Medulla oblongata (tissue), 1 donor: ENCODE data around the gene ROBO1.

Experiments
- DNase-seq: peaks from one replicate; pipeline ENCODE4 v3.0.0-alpha.2; 2015; ENCODE audit errors: extremely low spot score

The ROBO1 gene

DNA sequence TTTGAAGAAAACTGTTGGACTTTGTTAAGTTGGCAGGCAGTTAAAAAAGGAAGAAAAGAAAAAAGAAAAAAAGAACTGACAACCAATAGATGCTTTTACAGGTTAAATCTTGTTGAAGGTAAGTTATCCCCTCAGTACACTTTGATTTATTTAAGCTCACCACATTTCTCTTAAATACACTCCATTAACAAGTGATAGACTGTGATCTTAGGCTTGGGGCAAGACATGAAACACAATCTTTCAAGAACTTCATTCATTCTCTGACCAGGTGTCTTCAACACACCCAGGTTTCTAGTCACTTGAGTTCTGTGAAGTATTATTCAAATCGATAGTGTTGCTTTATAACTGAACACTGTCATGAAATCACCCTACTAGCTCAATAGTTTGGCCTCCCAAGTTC lies 751.9 kb downstream of the ROBO1 start:
- DNase-seq = no peak

DNA sequence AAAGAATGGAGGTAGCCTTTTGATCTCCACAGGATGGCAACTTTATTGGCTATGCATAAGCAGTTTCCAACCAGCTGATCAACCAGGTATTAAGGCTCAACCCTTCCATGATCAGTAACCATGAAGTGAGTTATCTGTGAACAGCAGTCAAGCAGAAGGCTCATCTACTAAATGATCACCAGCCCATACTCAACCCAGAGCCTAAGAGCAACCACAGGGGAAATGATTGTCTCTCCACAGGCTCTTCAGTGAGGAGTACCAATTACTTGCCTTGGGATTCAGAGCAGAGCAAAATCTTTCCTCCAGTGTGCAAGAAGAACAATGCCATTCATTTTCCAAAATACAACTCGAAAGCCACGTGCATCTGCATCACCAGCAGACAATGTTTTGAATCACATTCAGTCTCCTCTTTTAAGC lies 754.8 kb downstream of the ROBO1 start:
- DNase-seq = peak; percentile 76

DNA sequence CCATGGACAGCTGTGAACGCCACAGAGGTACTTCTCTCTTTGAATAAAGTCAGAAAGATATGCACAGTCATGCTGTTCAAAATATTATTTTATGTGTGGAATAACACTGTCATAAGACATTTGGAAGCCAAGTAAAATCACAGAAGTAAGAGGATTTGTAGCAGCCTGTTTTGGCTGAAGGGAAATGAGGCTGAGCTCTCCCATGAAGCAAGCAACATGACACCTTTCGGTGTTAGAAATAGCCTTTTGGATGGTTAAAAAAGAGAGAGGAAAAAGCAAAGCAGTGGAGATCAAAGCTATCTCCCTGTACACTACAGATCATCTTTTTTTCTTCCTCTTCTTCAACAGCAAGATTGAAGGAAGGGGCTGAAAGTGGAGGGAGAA lies 755.3 kb downstream of the ROBO1 start:
- no peak for DNase-seq

DNA sequence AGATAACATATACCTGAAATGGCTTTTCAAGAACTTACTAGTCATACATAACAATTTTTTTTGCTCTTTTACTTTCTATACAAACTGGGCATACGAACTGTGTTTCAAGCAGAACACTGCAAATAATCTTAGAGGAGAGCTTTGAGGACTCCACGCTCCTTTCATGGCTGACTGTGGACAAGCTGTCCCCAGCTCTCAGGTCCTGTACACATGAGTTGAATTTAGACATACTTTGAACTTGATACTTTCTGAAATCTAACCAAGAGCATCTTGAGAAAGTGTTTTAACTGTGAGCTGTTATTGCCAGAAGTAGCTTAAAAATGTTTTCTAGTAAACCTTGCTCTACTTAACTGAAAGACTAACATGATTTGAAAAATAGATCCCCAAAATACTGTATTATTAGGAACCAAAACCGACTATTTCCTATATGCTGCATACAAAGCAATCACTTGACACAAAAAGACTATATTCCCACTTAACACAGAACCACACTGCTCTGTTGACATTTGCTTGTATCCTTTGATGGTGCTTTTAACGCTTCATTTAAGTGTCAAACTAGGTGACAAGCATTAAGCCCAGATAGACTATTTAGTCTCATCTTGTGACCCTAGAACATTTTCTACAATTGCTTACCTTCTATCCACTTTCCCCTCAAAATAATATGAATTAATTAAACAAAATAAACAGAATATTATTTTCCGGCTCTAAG lies 755.8 kb downstream of the ROBO1 start:
- DNase-seq = no peak

DNA sequence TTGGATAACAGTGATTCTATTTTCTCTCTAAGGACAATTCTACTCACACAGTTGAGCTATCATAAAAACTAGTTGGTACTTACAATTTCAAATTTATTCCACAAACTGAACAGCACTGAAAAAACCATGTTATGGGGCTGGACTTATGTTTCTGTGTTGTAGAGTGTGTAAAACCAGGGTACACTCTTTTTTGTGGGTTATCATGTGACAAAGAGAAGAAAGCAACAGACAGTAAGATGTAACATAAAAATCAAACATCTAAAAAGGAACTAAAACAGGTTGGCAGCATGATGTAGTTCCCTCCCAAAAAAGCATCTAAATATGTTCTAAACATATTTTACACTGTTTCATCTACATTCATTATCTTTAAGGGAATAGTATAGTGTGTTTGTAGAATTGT lies 757.9 kb downstream of the ROBO1 start:
- DNase-seq = no peak

DNA sequence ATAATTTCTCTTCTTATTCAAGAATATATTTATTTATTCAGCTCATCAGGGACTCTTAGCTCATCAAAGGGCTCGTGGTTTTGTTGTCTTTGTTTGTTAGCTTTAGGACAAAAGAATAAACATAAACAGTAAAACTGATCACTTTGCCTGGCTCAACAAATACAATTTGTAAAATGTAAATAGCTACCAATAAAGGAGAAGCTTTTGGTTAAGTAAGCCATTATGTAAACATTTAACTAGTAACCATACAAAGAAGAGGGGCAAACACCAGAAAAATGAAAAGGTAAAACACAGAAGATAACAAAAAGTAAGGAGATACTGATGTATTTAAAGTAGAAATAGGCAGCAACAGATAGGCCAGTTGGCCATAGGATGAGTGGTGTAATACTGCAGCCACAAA lies 761.7 kb downstream of the ROBO1 start:
- no peak for DNase-seq

DNA sequence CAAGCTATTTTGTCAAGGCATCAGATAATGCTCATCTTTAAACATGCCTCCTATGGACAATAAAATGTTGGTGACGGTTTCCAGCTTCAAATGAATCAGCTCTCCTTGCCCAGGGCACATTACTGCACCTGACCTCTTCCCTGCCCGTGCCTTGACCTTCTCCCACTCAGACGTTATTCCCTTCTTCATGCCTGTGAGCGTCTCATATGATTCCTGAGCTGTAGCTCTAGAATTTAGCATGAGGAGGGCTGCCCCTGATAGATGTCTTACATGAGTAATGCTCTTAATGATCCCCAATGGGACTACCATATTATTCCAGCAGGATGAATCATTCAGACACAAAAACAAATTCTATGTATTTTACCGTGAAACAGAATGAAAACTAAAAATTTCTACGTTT lies 762.7 kb downstream of the ROBO1 start:
- no peak for DNase-seq

DNA sequence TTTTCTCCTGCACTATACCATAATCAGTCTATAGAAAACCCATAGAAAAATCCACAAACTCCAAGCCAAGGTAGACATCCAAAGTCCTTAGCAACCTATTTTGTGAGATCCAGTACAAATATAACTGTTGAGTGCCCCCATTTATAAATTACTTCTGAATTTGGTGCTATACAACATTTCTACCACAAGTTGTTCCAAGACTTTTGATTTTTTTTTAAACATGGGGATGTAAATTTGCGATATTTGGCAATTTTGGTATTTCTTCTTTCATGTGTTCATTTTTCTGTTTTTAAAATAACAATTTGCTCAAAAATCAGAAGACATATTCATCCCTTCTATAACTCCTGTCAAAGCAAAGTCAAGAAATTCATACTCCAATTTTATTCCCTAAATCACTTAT lies 763.8 kb downstream of the ROBO1 start:
- no peak for DNase-seq

DNA sequence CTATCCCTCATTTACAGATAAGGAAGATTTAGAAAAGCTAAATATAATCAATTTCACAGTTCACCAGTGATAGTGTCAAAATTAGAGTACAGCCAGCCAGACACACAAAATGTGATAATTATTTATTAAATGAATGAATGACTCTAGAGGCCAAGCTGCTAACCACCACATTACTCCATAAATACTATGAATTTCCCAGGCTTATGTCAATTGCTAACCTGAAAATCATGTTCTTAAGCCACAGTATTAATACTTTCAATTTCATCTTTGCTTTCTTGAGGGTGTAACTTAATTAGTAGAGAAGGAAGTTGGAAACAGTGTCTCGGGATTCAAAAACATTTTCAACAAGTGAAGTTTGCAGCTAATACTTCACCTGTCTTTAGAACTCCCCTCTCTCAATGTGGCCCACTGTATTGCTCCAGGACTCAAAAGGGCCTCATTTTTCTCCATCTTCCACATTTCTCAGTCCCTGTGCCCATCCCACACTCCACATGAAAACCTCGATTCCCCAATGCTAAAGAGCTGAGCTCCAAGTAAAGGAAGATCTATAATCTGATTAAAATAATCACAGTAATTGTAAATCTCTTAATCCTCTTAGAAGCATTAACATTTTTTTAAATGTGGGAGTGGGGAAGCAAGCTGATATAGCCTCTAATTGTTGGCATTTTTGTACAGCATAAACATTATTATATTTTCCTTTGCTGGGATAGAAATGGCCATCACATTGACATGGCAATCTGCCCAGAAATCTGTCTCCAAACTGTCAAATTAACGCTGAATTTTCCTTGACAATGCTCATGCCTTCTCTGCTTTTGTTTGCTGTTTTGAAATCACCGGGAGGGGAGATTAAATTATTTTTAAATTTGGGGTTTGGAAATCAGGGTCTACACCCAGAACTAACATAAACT lies 765.1 kb downstream of the ROBO1 start:
- no peak for DNase-seq

DNA sequence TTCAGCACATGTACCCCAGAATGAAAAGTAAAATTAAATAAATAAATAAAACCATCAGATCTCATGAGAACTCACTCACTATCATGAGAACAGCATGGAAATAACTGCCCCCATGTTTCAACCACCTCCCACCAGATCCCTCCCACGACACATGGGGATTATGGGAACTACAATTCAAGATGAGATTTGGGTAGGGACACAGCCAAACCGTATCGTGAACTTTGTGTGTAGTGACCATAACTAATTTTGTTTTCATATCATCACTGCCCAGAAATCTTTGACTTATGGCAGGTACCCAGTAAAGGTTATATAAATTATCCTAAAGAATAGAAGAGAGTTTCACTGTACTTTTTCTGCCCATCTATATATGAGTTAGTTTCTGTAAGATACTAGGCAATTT lies 766.5 kb downstream of the ROBO1 start:
- DNase-seq = no peak

DNA sequence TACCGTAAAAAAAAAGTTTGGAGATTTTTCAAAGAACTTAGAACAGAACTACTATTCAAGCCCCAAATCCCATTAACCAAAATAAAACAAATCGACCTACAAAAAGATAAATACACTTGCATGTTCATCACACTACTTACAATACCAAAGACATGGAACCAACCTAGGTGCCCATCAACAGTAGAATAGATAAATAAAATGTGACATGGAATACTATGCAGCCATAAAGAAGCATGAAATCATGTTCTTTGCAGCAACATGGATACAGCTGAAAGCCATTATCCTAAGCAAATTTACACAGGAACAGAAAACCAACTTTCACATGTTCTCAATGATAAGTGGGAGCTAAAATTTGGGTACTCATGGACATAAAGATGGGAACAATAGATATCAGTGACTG lies 768.7 kb downstream of the ROBO1 start:
- DNase-seq = no peak

DNA sequence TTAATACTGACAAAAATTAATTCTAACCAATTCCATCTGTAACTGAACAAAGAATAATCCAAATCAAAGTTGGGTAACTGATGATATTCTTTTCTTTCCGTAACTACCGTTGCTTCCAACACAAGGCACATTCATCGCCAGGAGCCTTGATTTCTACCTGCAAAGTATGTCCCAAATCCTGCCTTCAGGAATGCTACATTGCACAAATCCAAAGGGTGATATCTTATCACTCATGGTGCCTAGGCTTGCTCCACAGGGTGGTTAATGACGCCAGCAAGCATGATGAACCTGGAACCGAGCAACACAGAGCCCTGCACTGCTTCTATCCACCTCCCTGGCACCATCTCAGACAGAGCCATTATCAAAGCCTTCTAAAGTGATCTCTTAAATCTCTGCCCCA lies 772.7 kb downstream of the ROBO1 start:
- no peak for DNase-seq

DNA sequence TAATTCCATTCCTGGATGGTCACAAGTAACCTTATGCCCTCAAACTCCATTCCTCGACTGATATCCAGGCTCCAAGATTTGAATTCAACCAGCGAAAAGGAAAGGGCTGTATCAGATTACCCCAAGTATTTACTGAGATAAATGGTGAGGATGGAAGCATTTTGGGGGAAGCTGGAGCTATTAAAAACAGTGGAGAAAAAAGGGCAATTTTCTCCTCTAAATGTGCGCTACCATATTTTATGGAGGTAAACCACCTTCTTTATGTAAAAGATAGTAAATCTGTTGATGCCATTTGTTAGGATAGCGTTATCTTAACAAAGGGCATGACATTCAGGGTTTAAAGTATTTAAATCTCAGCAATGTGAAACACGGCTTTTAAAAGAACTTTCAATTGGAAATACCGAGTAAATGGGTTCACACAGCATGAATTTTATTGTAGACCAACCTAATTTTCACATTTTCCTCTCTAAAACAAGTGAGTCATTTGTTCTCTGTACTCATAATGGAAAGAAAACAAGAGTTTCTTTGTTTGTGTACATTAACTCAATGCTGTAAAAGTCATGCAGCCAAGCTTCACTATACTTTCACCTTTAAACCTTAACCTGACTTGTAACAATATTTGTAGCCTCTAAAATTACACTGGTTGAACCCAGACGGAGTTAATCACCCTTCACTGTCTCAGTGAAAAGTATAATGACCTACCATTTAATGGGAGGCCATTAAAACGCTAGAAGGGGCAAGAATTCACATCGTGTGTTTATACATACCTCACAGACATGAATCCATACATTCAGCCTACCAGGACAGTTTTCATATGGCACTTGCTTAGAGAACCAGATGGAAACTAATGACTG lies 773.4 kb downstream of the ROBO1 start:
- DNase-seq = no peak

DNA sequence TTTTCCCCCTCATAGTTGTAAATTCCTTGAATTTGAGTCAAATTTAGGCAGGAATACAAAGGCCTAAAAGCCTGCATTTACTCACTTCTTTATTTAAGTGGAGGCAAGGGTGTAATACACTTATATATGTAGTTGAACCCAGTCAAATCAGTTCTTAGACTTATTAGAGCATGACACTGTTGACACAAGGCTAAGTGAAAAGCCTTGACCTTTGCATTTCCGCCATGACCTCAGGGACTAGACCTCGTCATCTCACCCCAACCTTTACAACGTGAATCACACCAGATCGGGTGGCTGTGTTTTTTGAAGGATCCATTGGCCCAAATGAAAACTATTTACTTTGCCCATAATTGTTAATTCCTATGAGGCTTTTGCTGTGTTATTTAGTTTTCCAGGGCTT lies 774.4 kb downstream of the ROBO1 start:
- DNase-seq = no peak

DNA sequence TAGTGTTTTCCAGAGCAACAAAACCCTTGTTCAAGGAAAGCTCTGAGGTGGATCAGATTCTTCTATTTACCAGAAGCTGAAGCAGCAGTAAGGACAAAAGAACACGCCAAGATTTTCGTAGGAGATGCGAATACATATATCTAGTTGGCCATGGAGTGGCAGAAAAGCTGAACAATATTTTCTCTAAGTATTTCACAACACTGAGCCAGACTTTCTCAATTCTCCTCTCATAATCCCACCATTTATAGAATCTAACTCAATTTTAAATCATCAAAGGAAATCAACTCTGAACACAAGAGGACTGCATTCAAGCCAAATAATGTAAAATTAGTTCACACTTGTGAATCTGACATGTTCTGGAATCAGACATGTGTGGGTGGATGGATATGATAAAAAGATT lies 775.0 kb downstream of the ROBO1 start:
- no peak for DNase-seq

DNA sequence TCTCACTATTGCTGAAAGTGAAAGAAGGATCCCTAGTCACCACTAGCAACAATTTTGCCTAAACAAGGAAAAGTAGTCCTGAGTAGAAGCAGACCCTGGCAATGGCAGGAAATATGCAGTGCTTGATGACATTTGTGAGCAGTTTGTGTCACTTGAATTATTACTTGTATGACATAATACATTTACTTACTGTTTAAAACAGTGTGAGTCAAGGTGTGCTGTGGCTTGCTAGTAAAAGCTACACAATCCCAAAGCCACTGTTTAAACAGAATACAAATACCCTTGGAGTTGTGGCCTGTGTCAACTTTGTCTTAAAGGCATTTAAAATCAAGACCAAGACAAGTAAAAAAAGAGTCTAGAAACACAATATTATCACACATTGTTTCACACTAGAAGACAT lies 775.4 kb downstream of the ROBO1 start:
- no peak for DNase-seq

DNA sequence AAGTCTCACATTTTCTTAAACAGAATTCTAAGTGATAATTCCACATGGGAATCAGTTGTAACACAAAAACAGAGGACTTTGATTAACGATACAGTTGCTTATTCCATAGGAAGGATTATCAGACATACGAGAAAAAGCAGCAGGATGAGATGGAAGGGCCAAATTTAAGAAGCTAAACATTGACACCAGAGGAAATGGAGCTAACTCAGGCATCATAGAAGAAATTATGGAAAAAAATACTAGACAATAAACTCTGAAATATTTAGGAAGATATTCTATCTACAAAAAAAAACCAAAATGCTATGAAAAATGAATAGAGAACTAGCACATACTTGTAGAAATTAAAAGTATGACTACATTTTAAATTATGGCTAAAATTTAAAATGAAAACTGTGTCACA lies 776.1 kb downstream of the ROBO1 start:
- DNase-seq = no peak

DNA sequence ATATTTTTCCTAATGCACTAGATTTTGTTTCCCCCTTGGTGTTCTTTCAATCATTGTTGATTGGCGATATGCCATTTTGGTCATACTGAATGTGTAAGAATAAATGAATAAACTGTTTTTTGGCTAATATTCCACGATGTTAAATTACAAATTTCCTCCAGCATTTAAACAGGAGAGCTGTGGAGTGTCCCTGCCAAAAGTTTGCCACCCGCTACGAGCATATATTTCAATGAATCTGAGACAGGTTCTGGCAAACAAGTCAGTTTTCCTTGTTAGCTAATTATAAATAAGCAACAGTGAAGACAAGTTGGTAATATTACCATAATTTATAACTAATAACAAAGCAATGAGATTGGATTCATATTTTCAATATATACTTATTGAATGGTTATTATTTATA lies 777.6 kb downstream of the ROBO1 start:
- no peak for DNase-seq

DNA sequence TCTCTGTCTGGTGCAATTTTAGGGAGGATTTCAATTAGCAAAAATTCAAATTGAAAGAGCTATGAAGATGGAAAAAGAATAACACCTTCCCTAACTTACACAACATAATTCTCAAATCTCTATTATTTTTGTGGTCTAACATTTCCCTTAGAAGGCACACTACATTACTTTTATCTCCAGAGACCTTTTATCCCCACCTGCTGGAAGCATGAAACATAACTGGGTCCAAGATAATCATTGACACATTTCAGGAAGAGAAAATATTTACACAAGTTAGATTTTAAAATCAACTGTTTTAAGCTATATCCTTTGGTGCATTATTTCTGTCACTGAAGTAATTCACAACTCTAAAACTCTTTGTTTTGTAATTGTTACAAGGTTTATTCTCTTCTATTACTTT lies 779.5 kb downstream of the ROBO1 start:
- DNase-seq = no peak

DNA sequence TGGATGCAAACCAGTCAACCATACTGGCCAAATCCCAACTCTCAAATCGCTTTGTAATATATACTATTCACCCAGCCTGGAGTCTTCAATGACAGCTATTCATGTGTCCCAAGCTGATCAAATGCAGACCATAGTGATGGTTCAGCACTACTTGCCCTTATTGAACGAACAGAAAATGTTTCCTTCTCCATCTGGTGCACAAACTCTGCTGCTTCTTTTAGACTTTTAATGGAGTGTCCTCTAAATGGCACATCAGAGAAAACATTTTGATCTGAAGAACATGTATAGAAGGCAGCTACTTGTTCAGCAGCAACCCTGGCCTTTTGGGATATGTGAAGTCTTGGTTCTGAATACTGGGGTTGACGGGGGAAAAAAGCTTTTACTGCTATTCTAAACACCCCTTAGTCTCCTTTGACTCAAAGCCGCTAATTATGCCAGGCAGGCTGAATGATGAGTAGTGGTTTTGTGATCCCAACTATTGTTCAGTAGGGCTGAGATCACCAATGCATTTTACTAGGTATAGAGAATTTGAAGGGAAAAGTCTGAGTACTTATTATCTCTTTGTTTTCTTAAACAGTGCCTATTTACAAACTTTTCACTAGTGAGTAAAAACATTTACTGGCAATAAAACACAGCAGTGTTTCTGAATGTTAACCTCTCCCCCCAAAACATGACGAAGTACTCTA lies 781.2 kb downstream of the ROBO1 start:
- DNase-seq = peak; percentile 38

DNA sequence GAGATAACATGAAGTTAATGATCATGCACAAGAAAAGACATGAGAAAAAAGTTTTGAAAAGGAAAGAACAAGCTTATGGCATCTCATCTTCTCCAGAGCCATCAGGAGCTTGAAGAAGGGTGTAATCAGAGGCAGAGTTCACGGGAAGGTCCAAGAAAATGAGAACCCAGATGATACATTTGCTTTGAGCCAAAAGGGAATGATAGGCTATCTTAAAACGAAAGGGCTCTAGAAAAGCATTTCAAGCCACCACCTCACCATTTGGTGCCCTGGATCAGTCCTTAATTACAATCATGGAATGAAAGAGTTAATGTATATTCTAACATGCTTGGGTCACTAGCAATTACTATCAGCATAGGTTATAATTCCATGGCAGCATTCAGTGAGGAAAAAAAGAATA lies 781.8 kb downstream of the ROBO1 start:
- no peak for DNase-seq

DNA sequence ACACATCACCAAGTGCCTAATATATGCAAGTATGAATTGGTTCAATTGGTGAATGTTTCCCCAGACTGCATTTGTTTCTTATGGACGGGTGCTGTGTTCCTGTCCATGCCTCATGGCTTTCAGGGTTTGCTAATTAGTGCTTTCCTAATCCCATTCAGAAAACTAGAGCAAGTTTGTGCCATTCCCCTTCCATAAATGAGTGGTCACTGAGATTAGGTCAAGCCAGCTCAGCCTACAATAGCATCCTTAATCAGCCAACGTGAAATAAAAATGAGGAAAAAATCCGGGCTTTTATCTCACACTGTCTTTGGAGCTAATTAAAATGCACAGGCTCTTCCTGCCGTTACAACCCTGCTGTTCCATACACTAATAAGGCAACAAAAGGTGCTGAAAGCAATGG lies 788.8 kb downstream of the ROBO1 start:
- no peak for DNase-seq
